Subcutaneous abdominal adipose tissue (tissue), 5 donors: ENCODE results near the gene DNAH1.

ENCODE experiments used
- H3K27ac ChIP-seq: one replicate; pipeline ENCODE4 v1.7.0; 2013; ENCODE audit warnings: low read depth, mild to moderate bottlenecking, inconsistent platforms, low read length, moderate library complexity
- H3K27me3 ChIP-seq, 5 donors: one replicate each; pipeline ENCODE4 v1.7.0; 2013; ENCODE audit warnings: low read length in 5 of 5, inconsistent platforms in 1 of 5; ENCODE audit not compliant: control insufficient read depth in 5 of 5, insufficient read depth in 4 of 5
- H3K36me3 ChIP-seq, 5 donors: one replicate each; pipeline ENCODE4 v1.7.0; 2013; ENCODE audit warnings: low read length in 5 of 5; ENCODE audit not compliant: control insufficient read depth in 5 of 5, insufficient read depth in 5 of 5
- H3K4me1 ChIP-seq, 5 donors: one replicate each; pipeline ENCODE4 v1.7.0; 2013; ENCODE audit warnings: low read length in 5 of 5, mild to moderate bottlenecking in 3 of 5, moderate library complexity in 1 of 5; ENCODE audit not compliant: control insufficient read depth in 5 of 5, insufficient read depth in 5 of 5
- H3K4me3 ChIP-seq, 5 donors: one replicate each; pipeline ENCODE4 v1.7.0; 2013; ENCODE audit warnings: low read length in 5 of 5, low read depth in 1 of 5
- H3K9ac ChIP-seq, 5 donors: one replicate each; pipeline ENCODE4 v1.7.0; 2013; ENCODE audit warnings: low read length in 5 of 5, mild to moderate bottlenecking in 4 of 5, moderate library complexity in 3 of 5
- H3K9me3 ChIP-seq, 5 donors: one replicate each; pipeline ENCODE4 v1.7.0; 2013; ENCODE audit warnings: low read length in 5 of 5; ENCODE audit not compliant: control insufficient read depth in 5 of 5
- donor health status: healthy.
- donor health status: healthy.
- donor health status: healthy.
- donor health status: healthy.
- donor health status: healthy.

Gene DNAH1

DNA sequence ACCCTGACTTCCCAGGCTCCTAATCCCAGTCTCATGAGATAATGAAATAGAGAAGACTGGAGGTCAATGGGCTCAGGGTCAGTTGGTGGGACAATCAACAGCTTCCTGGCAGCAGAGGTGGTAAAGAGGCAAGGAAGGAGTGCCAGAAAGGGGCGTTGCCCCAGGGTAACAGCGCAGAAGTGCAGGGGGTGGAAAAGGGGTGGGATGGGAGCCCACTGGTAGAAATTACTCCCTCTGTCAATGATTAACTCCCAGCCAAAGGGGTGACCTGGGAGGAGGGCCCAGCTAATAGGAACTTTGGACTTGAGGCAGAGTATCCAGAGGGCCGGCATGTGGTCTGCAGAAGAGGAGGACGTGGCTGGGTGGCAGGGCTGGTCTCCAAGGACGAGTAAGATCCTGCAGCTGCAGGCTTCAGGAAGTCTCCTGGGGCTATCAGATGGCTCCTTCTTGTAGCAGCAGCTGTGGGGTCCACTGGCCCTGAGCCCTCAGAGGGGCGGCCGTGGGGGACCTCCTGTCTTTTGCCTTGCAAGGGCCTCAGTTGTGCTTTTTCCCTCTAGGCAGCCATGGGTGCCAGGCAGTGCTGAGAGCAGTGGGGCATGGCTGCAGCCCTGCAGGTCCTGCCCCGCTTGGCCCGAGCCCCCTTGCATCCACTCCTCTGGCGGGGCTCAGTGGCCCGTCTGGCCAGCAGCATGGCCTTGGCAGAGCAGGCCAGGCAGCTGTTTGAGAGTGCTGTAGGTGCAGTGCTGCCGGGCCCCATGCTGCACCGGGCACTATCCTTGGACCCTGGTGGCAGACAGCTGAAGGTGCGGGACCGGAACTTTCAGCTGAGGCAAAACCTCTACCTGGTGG, 26.1 kb upstream of the DNAH1 start:
- H3K27ac ChIP-seq = peak overlapping the region; percentile 100
- no peaks in the 10 kb centered on the region for H3K27me3 ChIP-seq
- H3K9me3 ChIP-seq = no peaks in the 10 kb centered on the region
- peaks cover 9 to 55% (median 46%) of the 10 kb centered on the region in 5 donors for H3K4me1 ChIP-seq
- peaks cover 0 to 40% (median 34%) of the 10 kb centered on the region in 5 donors for H3K36me3 ChIP-seq
- H3K9ac ChIP-seq = peak overlapping the region in 1 of 5 donors; percentile 38
- peak overlapping the region in 1 of 5 donors; percentile 35 for H3K4me3 ChIP-seq

- peaks cover 9 to 55% (median 46%) of the 10 kb centered on the region in 5 donors for H3K4me1 ChIP-seq
- H3K4me3 ChIP-seq = peak overlapping the region in 2 of 5 donors; percentile 39 to 41
- no peaks in the 10 kb centered on the region for H3K9me3 ChIP-seq
- no peak overlapping the region for H3K27ac ChIP-seq
- H3K9ac ChIP-seq = peak overlapping the region in 1 of 5 donors; percentile 10
- no peaks in the 10 kb centered on the region for H3K27me3 ChIP-seq
- peaks cover 0 to 43% (median 34%) of the 10 kb centered on the region in 5 donors for H3K36me3 ChIP-seq
These were observed 25.3 kb upstream of the DNAH1 start for GRCh38 chr3:52290596-52291507.

DNA sequence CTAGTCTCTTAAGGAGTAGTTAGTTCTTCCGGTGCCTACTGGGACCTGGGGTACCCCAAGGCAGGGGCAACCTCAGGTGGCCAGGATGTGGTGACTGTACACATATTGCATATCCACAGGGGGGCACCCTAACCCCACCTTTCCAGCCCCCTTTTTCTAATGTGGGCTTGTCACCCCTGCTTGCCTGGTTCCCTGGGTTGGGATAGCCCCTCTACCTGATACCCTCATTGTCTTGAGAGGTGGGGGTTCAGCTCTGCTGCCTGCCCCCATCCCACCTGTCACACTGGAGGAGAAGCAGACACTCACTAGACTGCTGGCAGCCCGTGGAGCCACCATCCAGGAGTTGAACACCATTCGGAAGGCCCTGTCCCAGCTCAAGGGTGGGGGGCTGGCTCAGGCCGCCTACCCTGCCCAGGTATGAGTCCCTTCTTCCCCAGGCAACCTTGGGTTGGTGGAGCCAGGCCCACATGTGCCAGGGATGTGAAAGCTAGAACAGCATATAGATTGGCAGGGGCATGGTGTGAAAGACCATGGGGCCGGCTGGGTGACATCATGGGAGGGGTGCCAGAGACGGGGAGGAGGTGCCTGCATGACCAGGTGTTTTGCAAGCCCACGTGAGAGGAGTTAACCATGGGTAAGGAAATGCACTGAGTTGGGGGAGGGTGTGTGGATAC, 24.5 kb upstream of the DNAH1 start:
- H3K4me3 ChIP-seq = peak overlapping the region in 2 of 5 donors; percentile 39 to 41
- no peak overlapping the region for H3K27ac ChIP-seq
- peaks cover 0 to 47% (median 34%) of the 10 kb centered on the region in 5 donors for H3K36me3 ChIP-seq
- peaks cover 9 to 52% (median 42%) of the 10 kb centered on the region in 5 donors for H3K4me1 ChIP-seq
- H3K9ac ChIP-seq = peak overlapping the region in 1 of 5 donors; percentile 10
- H3K27me3 ChIP-seq = no peaks in the 10 kb centered on the region
- no peaks in the 10 kb centered on the region for H3K9me3 ChIP-seq

DNA sequence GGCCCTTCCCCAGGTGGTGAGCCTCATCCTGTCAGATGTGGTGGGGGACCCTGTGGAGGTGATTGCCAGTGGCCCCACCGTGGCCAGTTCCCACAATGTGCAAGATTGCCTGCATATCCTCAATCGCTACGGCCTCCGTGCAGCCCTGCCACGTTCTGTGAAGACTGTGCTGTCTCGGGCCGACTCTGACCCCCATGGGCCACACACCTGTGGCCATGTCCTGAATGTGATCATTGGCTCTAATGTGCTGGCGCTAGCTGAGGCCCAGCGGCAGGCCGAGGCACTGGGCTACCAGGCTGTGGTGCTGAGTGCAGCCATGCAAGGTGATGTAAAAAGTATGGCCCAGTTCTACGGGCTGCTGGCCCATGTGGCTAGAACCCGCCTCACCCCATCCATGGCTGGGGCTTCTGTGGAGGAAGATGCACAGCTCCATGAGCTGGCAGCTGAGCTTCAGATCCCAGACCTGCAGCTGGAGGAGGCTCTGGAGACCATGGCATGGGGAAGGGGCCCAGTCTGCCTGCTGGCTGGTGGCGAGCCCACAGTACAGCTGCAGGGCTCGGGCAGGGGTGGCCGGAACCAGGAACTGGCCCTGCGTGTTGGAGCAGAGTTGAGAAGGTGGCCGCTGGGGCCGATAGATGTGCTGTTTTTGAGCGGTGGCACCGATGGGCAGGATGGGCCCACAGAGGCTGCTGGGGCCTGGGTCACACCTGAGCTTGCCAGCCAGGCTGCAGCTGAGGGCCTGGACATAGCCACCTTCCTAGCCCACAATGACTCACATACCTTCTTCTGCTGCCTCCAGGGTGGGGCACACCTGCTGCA, 23.7 kb upstream of the DNAH1 start:
- no peak overlapping the region for H3K4me3 ChIP-seq
- H3K9ac ChIP-seq = no peak overlapping the region
- H3K27ac ChIP-seq = no peak overlapping the region
- no peaks in the 10 kb centered on the region for H3K9me3 ChIP-seq
- H3K36me3 ChIP-seq = peaks cover 0 to 48% (median 34%) of the 10 kb centered on the region in 5 donors
- no peaks in the 10 kb centered on the region for H3K27me3 ChIP-seq
- H3K4me1 ChIP-seq = peaks cover 7 to 45% (median 34%) of the 10 kb centered on the region in 5 donors

- no peak overlapping the region for H3K27ac ChIP-seq
- H3K9ac ChIP-seq = no peak overlapping the region
- H3K9me3 ChIP-seq = no peaks in the 10 kb centered on the region
- H3K36me3 ChIP-seq = peaks cover 0 to 48% (median 34%) of the 10 kb centered on the region in 5 donors
- H3K4me3 ChIP-seq = no peak overlapping the region
- H3K27me3 ChIP-seq = no peaks in the 10 kb centered on the region
- peaks cover 7 to 45% (median 26%) of the 10 kb centered on the region in 5 donors for H3K4me1 ChIP-seq
These were observed 22.4 kb upstream of the DNAH1 start for GRCh38 chr3:52293491-52294319.

- Histone ChIP-seq H3K4me3 (no peak overlapping the region), H3K27ac (no peak overlapping the region), H3K9me3 (no peaks in the 10 kb centered on the region), H3K4me1 (peaks cover 2 to 37% (median 18%) of the 10 kb centered on the region in 5 donors), H3K36me3 (peaks cover 0 to 48% (median 34%) of the 10 kb centered on the region in 5 donors), H3K27me3 (no peaks in the 10 kb centered on the region), H3K9ac (no peak overlapping the region)
These were observed 21.6 kb upstream of the DNAH1 start for GRCh38 chr3:52294320-52295150.

- H3K9me3 ChIP-seq = no peaks in the 10 kb centered on the region
- H3K36me3 ChIP-seq = peaks cover 0 to 46% (median 30%) of the 10 kb centered on the region in 5 donors
- no peak overlapping the region for H3K27ac ChIP-seq
- H3K4me3 ChIP-seq = no peak overlapping the region
- no peaks in the 10 kb centered on the region for H3K27me3 ChIP-seq
- no peak overlapping the region for H3K9ac ChIP-seq
- peaks cover 0 to 25% (median 6%) of the 10 kb centered on the region in 5 donors for H3K4me1 ChIP-seq
These were observed 20.4 kb upstream of the DNAH1 start for GRCh38 chr3:52295671-52296208.
